ENCODE measurements around the gene KLHL29. TPM values are rescaled to one million over a fixed set of nuclear protein-coding genes. Genes with fewer than 3 reads are reported as not detected.

Gene KLHL29
- total and polyA plus RNA-seq, 2 experiments from 2014 or later: 3.8 to 9.9 TPM

- peaks cover 24% of the 10 kb centered on the region for H3K4me1 ChIP-seq (ENCODE audit: insufficient read depth)
- no peaks in the 10 kb centered on the region for H4K20me1 ChIP-seq (ENCODE audit: insufficient read depth, poor library complexity, severe bottlenecking)
- no peak for DNase-seq (ENCODE audit: low spot score)
- H3K27me3 ChIP-seq: no peaks in the 10 kb centered on the region
- H3K36me3 ChIP-seq (replicated peaks; ENCODE audit: insufficient read depth, low read depth): no peaks in the 10 kb centered on the region
- H3K79me2 ChIP-seq: no peaks in the 10 kb centered on the region
- H3K9me2 ChIP-seq (replicated peaks; ENCODE audit: insufficient read depth): no peaks in the 10 kb centered on the region
- no peaks in the 10 kb centered on the region for H3K9me3 ChIP-seq (ENCODE audit: low read depth)
- TF ChIP-seq EZH2phosphoT487 (IDR thresholded peaks at IDR 0.05; ENCODE audit: low read depth, severe bottlenecking, unreplicated experiment): no peak
- no peak for TF ChIP-seq EZH2 (IDR thresholded peaks at IDR 0.05; ENCODE audit: borderline replicate concordance)
- no peak for TF ChIP-seq CTCF (IDR thresholded peaks at IDR 0.05; ENCODE audit: poor library complexity)
- peak overlapping the region; percentile 80 for H3K27ac ChIP-seq
- H3K4me2 ChIP-seq: no peak overlapping the region
- H3K4me3 ChIP-seq: no peak overlapping the region
- WGBS (ENCODE audit: low lambda C conversion rate, missing lambda C conversion rate): 81% methylated on average over 7 of the region's 7 CpGs
- H2AFZ ChIP-seq: no peak overlapping the region
Observed at GRCh38 chr2:23595021-23595420, 210.0 kb downstream of the KLHL29 start.

GRCh38 chr2:23595601-23596251, 210.7 kb downstream of the KLHL29 start:
- no peak for TF ChIP-seq EZH2phosphoT487 (IDR thresholded peaks at IDR 0.05; ENCODE audit: low read depth, severe bottlenecking, unreplicated experiment)
- no peak for TF ChIP-seq CTCF (IDR thresholded peaks at IDR 0.05; ENCODE audit: poor library complexity)
- no peak for TF ChIP-seq EZH2 (IDR thresholded peaks at IDR 0.05; ENCODE audit: borderline replicate concordance)
- no peak for DNase-seq (ENCODE audit: low spot score)
- H3K9me3 ChIP-seq (ENCODE audit: low read depth): no peaks in the 10 kb centered on the region
- no peaks in the 10 kb centered on the region for H3K9me2 ChIP-seq (replicated peaks; ENCODE audit: insufficient read depth)
- no peak overlapping the region for H2AFZ ChIP-seq
- peak overlapping the region; percentile 80 for H3K27ac ChIP-seq
- no peaks in the 10 kb centered on the region for H3K36me3 ChIP-seq (replicated peaks; ENCODE audit: insufficient read depth, low read depth)
- H3K4me2 ChIP-seq: no peak overlapping the region
- no peaks in the 10 kb centered on the region for H3K27me3 ChIP-seq
- peaks cover 24% of the 10 kb centered on the region for H3K4me1 ChIP-seq (ENCODE audit: insufficient read depth)
- H3K79me2 ChIP-seq: no peaks in the 10 kb centered on the region
- H3K4me3 ChIP-seq: no peak overlapping the region
- H4K20me1 ChIP-seq (ENCODE audit: insufficient read depth, poor library complexity, severe bottlenecking): no peaks in the 10 kb centered on the region
- 57% methylated on average over 13 of the region's 13 CpGs for WGBS (ENCODE audit: low lambda C conversion rate, missing lambda C conversion rate)

DNA sequence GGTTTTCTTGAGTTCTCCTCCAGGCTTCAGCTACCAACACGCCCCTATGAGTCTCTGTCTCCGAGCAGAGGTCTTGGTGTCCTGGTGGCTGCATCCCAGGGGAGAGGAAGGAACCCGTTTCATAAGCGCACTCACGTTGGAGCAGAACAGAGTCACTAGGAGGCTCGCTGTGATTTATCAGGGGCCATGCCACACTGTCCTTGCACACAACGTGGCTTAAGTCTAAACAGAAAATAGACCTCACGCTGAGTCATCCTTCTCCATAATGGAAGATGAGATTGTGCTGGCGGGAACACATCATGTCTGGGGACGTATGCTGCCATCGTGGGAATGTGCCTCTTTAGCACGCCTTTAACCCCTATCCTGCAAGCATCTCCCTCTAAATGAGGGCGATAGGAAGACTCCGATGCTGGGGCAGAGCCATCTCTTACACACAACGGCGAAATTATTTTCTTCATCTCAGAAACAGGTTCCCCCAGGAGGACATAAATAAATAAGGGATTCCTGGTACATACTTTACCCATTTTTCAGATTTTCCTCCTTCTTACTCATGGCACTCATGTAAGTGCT, 211.4 kb downstream of the KLHL29 start:
- Histone ChIP-seq H3K4me2 (no peak overlapping the region), H2AFZ (no peak overlapping the region), H3K36me3 (replicated peaks; ENCODE audit: insufficient read depth, low read depth) (no peaks in the 10 kb centered on the region), H3K27ac (peak overlapping the region; percentile 43), H3K4me1 (ENCODE audit: insufficient read depth) (peaks cover 24% of the 10 kb centered on the region), H3K4me3 (no peak overlapping the region), H3K9me3 (ENCODE audit: low read depth) (no peaks in the 10 kb centered on the region), H3K9me2 (replicated peaks; ENCODE audit: insufficient read depth) (no peaks in the 10 kb centered on the region), H3K27me3 (no peaks in the 10 kb centered on the region), H4K20me1 (ENCODE audit: insufficient read depth, poor library complexity, severe bottlenecking) (no peaks in the 10 kb centered on the region), H3K79me2 (no peaks in the 10 kb centered on the region)
- no peak for DNase-seq (ENCODE audit: low spot score)
- TF ChIP-seq EZH2 (IDR thresholded peaks at IDR 0.05; ENCODE audit: borderline replicate concordance) (no peak), EZH2phosphoT487 (IDR thresholded peaks at IDR 0.05; ENCODE audit: low read depth, severe bottlenecking, unreplicated experiment) (no peak), CTCF (IDR thresholded peaks at IDR 0.05; ENCODE audit: poor library complexity) (no peak)
- 79% methylated on average over 16 of the region's 16 CpGs for WGBS (ENCODE audit: low lambda C conversion rate, missing lambda C conversion rate)

Data from hepatocyte (in vitro differentiated cells).